ENCODE measurements around the gene ICOS. TPM values are rescaled to one million over a fixed set of nuclear protein-coding genes. Genes with fewer than 3 reads are reported as not detected.

The ICOS gene
- total RNA-seq, 3 donors from 2014 or later: 0.36 to 0.49 (median 0.38) TPM

DNA sequence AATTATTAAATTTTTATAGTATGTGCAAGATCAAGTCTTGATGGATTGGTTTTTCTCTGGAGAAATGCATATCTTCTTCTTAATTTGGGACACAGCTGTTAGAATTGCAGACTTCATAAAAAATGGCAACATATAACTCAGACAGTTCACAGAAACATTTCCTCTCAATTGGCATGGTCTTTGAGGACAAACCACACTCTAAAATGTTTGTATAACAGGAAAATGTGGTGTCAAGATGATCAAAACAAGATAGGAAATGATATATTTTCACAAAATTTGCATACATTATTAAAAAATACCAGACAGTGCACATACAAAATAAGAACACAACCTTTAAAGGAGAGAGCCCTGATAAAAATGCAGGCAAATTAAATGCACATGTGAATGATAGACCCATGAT lies 63.9 kb downstream of the ICOS start:
- ATAC-seq (no peak), DNase-seq (no peak)
- Histone ChIP-seq H3K4me1 (ENCODE audit: low read depth) (no peaks in the 10 kb centered on the region), H3K9me3 (no peaks in the 10 kb centered on the region), H3K36me3 (ENCODE audit: low read depth) (no peaks in the 10 kb centered on the region), H3K4me3 (no peak overlapping the region)
- TF ChIP-seq, protein P1, sequence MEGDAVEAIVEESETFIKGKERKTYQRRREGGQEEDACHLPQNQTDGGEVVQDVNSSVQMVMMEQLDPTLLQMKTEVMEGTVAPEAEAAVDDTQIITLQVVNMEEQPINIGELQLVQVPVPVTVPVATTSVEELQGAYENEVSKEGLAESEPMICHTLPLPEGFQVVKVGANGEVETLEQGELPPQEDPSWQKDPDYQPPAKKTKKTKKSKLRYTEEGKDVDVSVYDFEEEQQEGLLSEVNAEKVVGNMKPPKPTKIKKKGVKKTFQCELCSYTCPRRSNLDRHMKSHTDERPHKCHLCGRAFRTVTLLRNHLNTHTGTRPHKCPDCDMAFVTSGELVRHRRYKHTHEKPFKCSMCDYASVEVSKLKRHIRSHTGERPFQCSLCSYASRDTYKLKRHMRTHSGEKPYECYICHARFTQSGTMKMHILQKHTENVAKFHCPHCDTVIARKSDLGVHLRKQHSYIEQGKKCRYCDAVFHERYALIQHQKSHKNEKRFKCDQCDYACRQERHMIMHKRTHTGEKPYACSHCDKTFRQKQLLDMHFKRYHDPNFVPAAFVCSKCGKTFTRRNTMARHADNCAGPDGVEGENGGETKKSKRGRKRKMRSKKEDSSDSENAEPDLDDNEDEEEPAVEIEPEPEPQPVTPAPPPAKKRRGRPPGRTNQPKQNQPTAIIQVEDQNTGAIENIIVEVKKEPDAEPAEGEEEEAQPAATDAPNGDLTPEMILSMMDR (IDR thresholded peaks at IDR 0.05): no peak
- intact Hi-C loops (cut with DNase I, micrococcal nuclease): no loop called here

DNA sequence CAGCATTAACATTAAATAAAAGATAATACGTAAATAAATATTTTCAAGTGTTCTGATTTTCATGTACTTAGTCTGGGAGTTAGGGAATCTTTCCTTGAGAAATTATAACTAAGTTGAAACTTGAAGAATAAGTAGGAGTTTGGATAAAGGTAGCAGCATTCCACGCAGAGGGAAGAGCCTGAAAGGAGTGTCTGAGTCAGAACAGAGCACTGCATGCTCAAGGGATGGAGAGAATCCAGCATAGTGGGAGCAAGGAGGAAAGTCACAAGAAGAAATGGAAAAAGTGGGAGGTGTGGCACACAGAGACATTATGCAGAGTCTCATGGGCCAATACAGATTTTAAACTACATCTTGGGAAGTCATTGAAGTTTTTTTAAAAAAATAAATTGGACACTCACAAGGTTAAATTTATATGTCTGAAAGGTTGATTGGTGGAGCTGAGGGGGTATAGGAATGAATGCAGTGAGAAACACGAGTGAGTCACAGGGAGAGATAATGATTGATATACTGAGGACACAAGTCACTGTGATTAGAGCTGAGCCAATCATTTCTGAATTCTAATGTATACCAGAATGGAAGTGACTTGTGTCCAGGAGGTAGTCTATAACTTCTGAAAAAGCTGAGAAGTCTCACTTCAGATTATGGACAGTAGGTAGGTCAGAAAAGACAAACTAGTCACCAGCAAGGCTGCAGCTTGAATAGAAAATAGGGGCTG lies 66.9 kb downstream of the ICOS start:
- H3K9me3 ChIP-seq: no peaks in the 10 kb centered on the region
- no peak for DNase-seq
- no peak overlapping the region for H3K4me3 ChIP-seq
- TF ChIP-seq, protein P1 (IDR thresholded peaks at IDR 0.05): no peak
- H3K36me3 ChIP-seq (ENCODE audit: low read depth): no peaks in the 10 kb centered on the region
- intact Hi-C loops (cut with DNase I, micrococcal nuclease): no loop called here
- no peak for ATAC-seq
- H3K4me1 ChIP-seq (ENCODE audit: low read depth): no peaks in the 10 kb centered on the region

DNA sequence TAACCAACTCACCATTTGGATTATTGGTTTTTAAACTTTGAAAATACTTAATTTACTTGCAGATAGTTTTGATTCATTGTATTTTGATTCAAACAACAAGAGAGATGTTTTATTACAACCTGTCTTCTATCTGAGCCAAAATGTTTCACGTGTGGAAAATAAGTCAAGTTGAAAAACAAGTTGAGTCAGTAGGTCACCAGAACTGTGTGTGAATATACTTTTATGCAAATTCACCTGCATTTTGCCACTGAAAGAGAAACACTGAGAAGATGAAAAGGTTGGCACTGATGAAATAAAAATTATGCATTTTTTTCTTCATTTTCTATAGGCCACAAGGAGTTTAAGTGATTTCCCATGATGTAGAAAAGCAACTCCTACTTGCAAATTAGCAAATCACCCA lies 68.3 kb downstream of the ICOS start:
- TF ChIP-seq, protein P1 (IDR thresholded peaks at IDR 0.05): no peak
- no peak for ATAC-seq
- no peak for DNase-seq
- Histone ChIP-seq H3K4me3 (no peak overlapping the region), H3K36me3 (ENCODE audit: low read depth) (no peaks in the 10 kb centered on the region), H3K9me3 (no peaks in the 10 kb centered on the region), H3K4me1 (ENCODE audit: low read depth) (no peaks in the 10 kb centered on the region)
- intact Hi-C loops (cut with DNase I, micrococcal nuclease): no loop called here

DNA sequence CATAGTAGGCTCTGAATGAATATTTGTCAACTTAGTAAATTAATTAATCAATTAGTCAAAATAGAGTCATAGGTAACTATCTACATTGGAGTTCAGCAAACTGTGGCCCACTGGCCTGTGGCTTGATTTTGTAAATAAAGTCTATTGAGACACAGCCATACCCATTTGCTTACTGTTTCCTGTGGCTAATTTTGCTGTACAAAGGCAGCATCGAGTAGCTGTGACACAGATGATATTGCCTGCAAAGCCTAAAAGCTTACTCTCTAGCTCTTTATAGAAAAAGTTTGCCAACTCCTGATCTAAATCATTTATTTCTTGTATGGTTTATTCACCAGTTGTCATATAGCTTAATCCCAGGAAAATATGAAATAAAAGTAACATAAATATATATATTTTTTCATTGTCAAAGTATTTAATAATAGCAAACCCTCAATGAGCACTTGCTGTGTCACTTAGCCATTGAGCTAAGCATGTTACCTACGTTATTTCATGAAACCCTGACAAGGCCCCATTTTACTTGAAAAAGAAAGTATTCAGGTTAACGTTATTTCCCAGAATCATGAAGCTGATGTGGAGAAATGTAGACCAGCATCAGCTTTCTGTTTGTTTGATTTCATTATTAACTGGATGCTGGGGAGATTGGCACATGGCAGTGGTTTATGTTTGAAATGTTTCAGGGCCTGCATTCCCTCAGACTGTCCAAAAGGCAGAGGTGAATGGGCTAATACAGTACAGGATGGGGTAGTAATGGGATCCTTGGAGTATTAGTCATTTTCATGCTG lies 69.6 kb downstream of the ICOS start:
- ATAC-seq (no peak), DNase-seq (no peak)

DNA sequence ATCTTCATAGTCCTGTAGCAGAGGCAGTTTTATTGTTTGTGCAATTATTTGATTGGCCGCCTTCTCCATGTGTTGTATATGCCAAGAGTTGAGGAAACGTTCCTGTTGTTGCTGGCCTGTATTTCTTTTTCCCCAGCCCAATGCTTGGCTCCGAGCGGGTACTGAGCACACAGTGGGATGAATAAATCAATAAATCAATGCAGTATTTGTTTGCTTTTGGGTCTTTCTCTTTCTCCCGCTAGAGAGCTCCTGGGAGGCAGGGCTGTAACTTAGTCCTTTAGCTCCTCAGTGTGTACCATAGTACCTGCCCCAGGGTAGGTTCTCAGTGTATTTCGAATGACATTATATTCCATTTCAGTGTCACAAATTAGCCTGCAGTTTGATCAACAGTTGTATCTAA lies 71.8 kb downstream of the ICOS start:
- no peak for DNase-seq
- TF ChIP-seq, protein P1 (IDR thresholded peaks at IDR 0.05): no peak
- no peaks in the 10 kb centered on the region for H3K36me3 ChIP-seq (ENCODE audit: low read depth)
- H3K4me3 ChIP-seq: no peak overlapping the region
- intact Hi-C loops (cut with DNase I, micrococcal nuclease): no loop called here
- ATAC-seq: no peak
- H3K4me1 ChIP-seq (ENCODE audit: low read depth): peaks cover 7% of the 10 kb centered on the region
- no peaks in the 10 kb centered on the region for H3K9me3 ChIP-seq

More for the DNA sequence above, 69.6 kb downstream of the ICOS start:
- Histone ChIP-seq H3K4me1 (ENCODE audit: low read depth) (no peaks in the 10 kb centered on the region), H3K36me3 (ENCODE audit: low read depth) (no peaks in the 10 kb centered on the region), H3K9me3 (no peaks in the 10 kb centered on the region), H3K4me3 (no peak overlapping the region)
- TF ChIP-seq, protein P1 (IDR thresholded peaks at IDR 0.05): no peak
- intact Hi-C loops (cut with DNase I, micrococcal nuclease): no loop called here

Measured in mucosa of descending colon (tissue), 3 donors.